Measurements from ENCODE around the gene PARD6A.

GRCh38 chr16:67661886-67662652 is 1.3 kb downstream of the PARD6A start:
- TF ChIP-seq TBL1XR1 (IDR thresholded peaks at IDR 0.05; ENCODE audit: borderline replicate concordance, low read length, partially characterized antibody) (no peak), DZIP1 (CRISPR knock-in tag; IDR thresholded peaks at IDR 0.05) (no peak)
- TF ChIP-seq, protein P1, sequence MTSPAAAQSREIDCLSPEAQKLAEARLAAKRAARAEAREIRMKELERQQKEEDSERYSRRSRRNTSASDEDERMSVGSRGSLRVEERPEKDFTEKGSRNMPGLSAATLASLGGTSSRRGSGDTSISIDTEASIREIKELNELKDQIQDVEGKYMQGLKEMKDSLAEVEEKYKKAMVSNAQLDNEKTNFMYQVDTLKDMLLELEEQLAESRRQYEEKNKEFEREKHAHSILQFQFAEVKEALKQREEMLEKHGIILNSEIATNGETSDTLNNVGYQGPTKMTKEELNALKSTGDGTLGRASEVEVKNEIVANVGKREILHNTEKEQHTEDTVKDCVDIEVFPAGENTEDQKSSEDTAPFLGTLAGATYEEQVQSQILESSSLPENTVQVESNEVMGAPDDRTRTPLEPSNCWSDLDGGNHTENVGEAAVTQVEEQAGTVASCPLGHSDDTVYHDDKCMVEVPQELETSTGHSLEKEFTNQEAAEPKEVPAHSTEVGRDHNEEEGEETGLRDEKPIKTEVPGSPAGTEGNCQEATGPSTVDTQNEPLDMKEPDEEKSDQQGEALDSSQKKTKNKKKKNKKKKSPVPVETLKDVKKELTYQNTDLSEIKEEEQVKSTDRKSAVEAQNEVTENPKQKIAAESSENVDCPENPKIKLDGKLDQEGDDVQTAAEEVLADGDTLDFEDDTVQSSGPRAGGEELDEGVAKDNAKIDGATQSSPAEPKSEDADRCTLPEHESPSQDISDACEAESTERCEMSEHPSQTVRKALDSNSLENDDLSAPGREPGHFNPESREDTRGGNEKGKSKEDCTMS (CRISPR knock-in tag; conservative IDR thresholded peaks at IDR 0.05) = no peak
- TF ChIP-seq, protein P2, sequence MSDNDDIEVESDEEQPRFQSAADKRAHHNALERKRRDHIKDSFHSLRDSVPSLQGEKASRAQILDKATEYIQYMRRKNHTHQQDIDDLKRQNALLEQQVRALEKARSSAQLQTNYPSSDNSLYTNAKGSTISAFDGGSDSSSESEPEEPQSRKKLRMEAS (IDR thresholded peaks at IDR 0.05) = no peak

All from HepG2 (cell line).